HG03060 (cell line): Measurements from ENCODE around the gene NAA60.
A peak's percentile ranks its signal among the peaks of the same experiment; 100 is the strongest.
"Not testable (repeated sequence)": the region's sequence is repeated elsewhere in the genome, so short reads cannot be mapped to it uniquely, and the experiment has no call there.

ENCODE experiments used
- ATAC-seq: cut with Tn5 transposase; IDR thresholded peaks from one replicate; pipeline ENCODE4 v1.9.1; 2021; ENCODE audit warnings: low read depth, moderate number of reproducible peaks; ENCODE audit not compliant: unreplicated experiment

The NAA60 gene

GRCh38 chr16:3503523-3503922 lies 60.0 kb downstream of the NAA60 start:
- no peak for ATAC-seq

- no peak for ATAC-seq
Measured at GRCh38 chr16:3508736-3509135, 65.3 kb downstream of the NAA60 start.

- ATAC-seq, result peak; percentile 58
Measured at GRCh38 chr16:3509470-3509928, 66.0 kb downstream of the NAA60 start.

- no peak for ATAC-seq
Measured at GRCh38 chr16:3510416-3510815, 66.9 kb downstream of the NAA60 start.

GRCh38 chr16:3511286-3512180 lies 68.1 kb downstream of the NAA60 start:
- ATAC-seq, result no peak

- no peak for ATAC-seq
Measured at GRCh38 chr16:3513892-3514583, 70.6 kb downstream of the NAA60 start.

- ATAC-seq, result no peak
Measured at GRCh38 chr16:3514621-3515020, 71.1 kb downstream of the NAA60 start.

GRCh38 chr16:3515897-3516296 lies 72.4 kb downstream of the NAA60 start:
- ATAC-seq, result no peak

GRCh38 chr16:3518292-3518985 lies 75.0 kb downstream of the NAA60 start:
- ATAC-seq, result no peak

GRCh38 chr16:3518986-3519348 lies 75.5 kb downstream of the NAA60 start:
- ATAC-seq, result no peak

- no peak for ATAC-seq
Measured at GRCh38 chr16:3519581-3519980, 76.1 kb downstream of the NAA60 start.

- ATAC-seq, result no peak
Measured at GRCh38 chr16:3520413-3520812, 76.9 kb downstream of the NAA60 start.

- ATAC-seq, result no peak
Measured at GRCh38 chr16:3520841-3521240, 77.4 kb downstream of the NAA60 start.

GRCh38 chr16:3523281-3523680 lies 79.8 kb downstream of the NAA60 start:
- ATAC-seq, result no peak

GRCh38 chr16:3525951-3526350 lies 82.5 kb downstream of the NAA60 start:
- no peak for ATAC-seq

- not testable (repeated sequence) for ATAC-seq
Measured at GRCh38 chr16:3527216-3527829, 83.8 kb downstream of the NAA60 start.

GRCh38 chr16:3528406-3528805 lies 84.9 kb downstream of the NAA60 start:
- no peak for ATAC-seq

- ATAC-seq, result no peak
Measured at GRCh38 chr16:3529175-3529574, 85.7 kb downstream of the NAA60 start.

- ATAC-seq, result no peak
Measured at GRCh38 chr16:3530371-3530914, 87.0 kb downstream of the NAA60 start.

- no peak for ATAC-seq
Measured at GRCh38 chr16:3532741-3533140, 89.3 kb downstream of the NAA60 start.
